GM18520 (cell line): ENCODE measurements around the gene TBC1D10A.

Experiments used
- ATAC-seq: cut with Tn5 transposase; IDR thresholded peaks from one replicate; pipeline ENCODE4 v1.9.1; 2021; ENCODE audit not compliant: unreplicated experiment

The TBC1D10A gene

DNA sequence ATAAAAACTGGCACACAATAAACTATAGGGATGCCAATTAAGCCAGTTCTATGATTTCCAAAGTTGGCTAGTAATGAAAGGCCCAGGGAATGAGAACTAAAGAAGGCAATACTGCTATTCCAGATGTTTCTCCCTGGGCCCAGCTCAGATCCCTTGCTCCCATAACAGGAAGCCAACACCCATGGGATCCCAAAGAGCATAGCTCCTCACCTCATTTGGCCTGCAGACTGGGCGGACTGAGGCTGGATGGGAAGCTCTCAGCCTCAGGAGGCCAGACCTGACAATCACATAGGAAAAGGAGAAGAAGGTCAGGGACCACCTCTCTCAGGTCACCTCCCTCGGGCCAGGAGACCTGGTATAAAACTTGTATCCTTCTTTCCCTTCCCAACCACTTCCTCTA lies 5.3 kb downstream of the TBC1D10A start:
- ATAC-seq = no peak

DNA sequence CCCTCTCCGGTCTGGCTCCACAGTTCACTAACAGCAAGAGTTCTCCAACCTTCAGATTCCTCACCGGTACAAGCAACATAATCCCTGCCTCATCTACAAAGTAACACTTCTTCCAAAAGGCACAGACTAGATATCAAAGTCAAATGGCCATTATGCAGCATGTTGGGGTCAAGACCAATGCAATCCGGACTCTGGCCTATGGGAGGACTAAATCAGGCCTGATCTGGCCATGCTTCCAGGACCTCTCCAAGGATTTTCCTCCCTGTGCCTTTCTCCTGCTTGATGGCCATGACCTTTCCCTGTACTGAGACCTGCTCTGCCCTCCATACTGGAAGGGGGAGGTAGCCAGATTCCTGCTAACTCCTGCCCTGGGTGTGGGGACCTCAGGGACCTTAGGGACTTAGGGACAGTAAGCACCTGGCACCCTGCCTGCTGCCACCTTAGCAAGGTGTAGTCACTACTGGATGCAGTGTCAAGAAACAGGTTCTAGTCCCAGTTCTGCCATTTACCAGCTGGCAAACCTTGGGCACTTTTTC lies 6.7 kb downstream of the TBC1D10A start:
- ATAC-seq = no peak

DNA sequence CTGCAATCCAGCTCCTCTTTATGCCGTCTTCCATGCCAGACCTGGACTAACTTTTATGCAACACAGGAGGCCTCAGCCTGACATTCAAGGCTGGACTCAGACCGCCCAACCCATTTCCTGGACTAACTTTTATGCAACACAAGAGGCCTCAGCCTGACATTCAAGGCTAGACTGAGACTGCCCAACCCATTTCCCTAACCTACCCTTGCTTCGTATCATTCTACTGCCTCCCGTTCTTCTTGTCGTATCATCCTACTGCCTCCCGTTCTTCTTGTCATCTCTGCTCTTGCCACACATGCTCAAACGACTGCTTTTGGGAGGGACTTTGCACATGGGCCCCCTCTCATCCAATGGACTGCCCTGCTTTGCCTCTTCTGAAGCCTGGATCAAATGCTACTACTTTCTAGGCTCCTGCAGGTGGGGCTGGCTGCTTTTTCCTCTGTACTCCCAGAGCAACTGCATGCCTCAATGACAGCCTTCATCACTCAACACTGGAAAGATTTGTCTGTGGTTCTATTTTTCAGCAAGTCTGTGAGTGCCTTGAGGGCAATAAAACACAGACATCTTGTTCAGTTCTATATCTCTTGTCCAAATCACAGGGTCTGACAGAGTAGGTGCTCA lies 7.8 kb downstream of the TBC1D10A start:
- ATAC-seq = no peak

DNA sequence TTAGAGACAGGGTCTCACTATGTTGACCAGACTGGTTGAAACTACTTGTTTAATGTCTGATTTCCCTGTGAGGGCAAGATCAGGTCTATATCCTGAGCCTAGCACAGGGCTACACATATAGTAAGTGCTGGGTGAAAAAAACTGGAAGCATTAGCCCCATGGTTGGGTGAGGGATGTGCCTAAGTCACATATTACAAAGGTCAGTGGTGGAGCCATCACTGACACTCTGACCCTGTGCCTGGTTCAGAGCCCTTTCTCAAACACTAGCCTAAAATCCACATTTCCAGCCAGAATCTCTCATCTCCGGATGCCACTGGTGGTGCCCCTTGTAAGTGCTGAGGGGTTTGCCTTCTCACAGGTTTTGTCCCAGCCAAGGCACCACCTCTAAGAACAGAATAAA lies 9.0 kb downstream of the TBC1D10A start:
- ATAC-seq = no peak

DNA sequence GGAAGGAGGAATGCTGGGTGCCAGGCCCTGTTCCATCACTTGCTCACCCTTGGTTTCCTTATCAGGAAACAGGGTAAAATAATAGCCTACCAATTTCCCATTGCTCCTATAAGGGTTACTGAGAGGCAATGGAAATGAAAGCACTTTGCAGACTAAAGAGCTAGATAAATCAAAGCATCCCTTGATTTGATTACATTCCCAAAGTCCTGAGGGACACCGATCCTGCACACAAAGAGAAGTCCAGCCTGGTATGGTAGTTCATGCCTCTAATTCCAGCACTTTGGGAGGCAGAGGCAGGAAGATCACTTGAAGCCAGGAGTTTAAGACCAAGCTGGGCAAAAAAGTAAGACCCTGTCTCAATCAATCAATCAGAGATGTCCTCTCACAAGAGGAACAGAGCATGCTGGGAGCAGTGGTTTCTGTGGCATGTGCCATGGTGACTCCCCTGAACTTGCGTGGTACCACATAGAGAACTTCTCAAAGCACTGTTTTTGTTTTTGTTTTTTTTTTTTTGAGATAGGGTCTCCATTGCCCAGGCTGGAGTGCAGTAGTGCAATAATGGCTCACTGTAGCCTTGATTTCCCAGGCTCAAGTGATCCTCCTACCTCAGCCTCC lies 10.7 kb downstream of the TBC1D10A start:
- ATAC-seq = no peak

DNA sequence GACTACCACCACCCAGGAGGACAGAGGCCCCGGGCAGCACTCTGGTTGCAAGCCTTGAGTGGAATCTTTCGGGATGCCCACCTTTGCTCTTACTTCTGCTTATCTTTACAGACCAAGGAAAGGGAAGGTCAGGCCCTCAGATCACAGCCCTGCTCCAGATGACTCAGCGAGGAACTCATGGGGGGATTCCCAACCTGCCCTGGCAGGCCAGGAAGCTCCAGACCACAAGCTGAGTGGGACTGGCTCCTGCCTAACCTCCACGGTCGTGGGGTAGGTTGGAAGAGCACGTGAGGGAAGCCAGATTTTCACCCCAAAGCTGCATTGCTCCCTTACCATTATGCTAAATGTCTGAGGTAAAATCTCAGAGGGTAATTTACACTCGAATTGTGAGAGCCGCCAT lies 11.8 kb downstream of the TBC1D10A start:
- ATAC-seq = no peak

DNA sequence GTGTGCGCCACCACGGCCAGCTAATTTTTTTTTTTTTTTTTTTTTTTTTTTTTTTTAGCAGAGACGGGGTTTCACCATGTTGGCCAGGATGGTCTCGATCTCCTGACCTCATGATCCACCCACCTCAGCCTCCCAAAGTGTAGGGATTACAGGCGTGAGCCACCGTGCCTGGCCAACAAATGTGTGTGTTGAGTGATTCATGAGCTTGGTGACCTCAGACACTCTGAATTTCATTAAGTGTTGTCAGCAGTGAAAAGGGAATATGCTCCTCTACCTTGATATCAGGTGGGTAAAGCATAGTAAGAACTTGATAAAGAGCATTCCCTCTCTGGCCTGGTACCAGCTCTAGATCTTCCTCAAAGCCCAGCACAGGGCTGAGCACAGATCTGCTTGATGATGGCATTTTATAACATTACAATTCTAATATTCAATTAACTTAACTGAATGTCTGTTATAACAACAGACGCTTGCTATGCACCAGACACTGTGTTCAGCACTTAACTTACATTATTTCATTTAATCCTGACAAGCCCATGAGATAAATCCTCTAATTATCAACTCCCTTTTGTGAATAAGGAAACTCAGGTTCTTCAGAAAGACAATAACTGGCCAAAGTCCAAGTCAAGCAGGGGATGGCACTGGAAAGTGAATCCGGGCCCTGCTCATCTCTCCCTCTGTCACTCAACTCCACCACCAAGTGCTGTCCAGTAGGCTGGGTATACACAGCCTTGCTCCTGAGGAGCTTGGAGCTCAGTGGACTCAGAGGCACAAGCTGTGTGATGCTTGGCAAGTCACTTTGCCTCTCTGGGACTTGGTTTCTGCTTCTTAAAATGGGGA lies 13.0 kb downstream of the TBC1D10A start:
- no peak for ATAC-seq

DNA sequence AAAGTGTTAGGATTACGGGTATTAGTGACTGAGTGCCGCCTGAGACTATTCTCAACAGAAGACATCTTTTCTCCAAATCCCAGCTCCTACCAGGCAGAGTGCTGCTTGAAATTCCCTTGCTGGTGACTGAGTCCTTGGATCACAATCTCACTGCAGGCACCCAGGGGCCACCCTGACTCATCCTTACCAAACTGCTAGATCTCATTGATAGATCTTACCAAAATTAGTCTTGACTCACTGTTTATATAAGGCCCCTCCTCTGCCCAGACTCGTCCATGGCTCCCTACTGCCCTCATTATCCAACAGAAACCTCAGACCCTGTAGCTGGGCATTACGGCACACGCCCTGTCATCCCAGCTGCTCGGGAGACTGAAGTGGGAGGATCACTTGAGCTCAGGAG lies 14.7 kb downstream of the TBC1D10A start:
- no peak for ATAC-seq

DNA sequence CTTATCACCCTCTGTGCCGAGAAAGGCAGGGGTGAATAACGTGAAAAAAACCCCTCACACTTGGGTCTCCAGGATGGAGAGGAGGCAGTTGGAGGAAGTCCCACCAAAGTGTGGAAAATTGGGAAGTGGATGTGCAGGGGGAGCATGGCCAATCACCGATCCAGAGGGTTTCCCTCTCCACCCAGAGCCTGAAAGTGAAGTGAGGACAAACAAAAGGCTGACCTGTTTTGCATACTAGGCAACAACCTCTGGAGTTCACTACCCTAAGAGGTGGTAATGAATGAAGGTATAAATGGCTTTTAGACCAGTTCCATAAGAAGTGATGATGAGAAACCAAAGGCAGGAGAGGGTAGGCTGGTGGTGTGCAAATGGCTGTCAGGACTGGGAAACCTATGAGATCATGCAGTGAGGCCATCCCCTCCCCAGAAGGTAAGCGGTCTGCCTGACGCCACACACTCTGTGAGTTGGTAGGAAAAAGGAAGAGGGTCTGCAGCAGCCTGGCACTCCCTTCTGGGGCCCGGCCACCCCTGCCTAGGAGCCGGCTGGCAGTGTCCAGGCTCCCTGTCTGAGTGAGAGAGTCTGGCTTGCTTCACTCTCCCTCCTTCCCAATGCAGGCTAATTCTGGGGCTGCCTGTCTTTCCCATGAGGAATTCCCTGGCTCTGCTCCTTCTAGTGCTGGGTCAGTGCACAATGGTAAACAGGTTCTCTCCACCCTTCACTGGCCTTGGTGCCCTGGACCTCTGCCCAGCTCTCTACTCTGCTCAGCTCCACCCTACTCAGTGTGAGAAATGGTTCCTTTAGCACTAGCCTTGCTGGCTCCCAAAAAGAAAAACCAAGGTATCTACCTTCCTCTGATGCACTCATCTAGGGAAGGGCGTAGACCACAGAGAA lies 15.6 kb downstream of the TBC1D10A start:
- ATAC-seq = no peak

DNA sequence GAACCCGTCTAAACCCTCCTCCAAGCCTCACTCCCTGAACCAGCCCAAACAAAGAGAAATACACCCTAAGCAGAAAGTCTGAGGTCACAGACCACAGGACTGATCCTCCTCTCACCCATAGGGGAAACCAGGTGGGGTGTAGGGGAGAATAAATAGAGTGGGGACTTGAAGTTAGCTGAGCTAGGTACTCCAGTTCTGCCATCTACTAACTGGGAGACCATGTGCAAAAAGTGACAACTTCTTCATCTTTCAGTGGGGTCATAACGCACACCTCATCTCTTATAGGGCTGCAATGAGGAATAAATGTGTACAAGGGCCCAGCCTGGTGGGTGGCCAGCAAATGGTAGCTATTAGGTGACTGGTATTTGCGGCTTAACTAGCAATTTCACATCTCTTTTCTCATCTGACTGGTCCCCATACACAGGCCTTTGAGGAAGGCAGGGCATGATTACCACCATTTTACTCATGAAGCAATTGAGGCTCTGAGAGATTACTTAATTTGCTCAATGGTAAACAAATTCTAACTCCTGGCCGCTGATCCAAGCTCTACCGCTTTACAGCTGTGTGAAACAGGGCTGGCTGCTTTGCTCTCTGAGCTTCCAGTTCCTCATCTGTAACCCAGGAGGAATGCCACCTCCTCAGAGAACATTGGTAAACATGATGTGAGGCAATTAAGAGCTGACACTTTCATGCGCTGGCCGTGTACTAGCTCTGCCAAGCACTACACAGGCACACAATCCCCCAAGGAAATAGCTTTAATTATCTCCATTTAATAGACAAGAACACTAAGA lies 16.6 kb downstream of the TBC1D10A start:
- ATAC-seq = no peak

DNA sequence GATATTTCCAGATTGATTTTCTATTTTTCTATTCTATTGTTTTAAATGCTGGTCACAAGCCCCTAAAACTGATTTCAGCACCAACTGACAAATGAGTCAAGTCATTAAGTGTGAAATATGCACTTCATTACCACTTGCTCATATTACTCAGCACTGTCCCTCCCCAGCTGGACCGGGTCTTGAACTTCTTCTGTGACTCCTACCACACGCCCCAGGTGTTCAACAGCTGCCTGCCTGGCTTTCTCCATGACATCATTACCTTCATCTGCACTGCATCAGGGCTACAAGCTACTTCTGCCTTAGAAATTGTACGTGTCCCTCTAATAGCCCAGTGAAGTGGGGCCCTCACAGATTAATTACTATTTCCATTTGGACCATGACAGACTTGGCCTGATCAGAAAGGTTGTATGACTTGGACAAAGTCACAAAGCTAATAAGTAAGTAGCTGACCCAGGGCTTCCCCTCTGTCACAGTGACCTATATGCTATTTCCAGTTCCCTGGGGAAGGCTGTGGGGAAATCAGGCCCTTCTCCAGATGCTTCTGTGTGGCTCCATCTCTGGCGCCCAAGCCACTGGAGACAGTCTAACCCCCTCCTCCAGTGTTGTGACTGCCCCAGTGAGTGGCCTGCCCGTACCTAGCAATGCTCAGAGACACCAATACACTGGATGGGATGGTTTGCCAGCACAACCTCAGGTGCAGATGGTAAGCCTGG lies 18.1 kb downstream of the TBC1D10A start:
- peak; percentile 26 for ATAC-seq

DNA sequence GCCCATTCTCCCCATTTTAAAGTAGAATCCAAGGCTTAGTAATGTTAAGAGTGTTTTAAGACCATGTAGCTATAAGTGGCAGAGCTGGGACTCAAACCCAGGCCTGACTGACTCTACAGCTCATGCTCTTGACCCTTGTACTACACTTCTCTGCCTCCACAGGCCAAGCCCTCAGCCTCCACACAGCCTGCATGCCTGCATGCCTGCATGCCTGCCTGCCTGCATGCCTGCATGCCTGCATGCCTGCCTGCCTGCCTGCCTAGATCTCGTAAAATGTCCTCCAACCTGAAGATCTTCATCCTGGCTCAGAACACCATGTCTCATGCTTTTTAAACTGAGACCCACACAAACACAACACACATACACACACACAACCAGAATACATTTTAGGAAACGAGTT lies 18.6 kb downstream of the TBC1D10A start:
- no peak for ATAC-seq

DNA sequence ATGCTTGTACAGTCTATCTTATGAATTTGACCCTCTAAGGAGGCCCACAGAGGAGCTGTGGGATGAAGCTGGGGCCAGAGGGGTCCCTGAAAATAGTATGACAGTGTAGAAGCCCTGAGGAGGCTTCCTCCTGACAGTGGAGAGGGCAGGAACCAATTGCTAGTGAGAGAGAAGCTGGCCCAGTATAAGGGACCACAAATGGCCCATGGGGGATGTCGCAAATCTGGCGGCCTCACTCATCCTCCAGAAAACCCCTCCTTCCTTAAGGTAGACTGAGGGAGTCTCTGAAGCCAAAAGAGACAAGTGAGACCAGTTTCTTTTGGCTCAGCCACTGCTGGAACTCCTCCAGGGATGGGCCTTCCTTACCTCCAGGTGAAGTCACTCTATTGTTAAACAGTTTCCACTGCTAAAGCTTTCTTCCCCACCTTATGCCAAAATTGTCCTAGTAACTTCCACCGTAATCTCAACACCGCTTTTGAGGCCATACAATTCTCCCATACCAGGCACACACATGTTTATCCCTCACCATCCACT lies 19.6 kb downstream of the TBC1D10A start:
- ATAC-seq = no peak

DNA sequence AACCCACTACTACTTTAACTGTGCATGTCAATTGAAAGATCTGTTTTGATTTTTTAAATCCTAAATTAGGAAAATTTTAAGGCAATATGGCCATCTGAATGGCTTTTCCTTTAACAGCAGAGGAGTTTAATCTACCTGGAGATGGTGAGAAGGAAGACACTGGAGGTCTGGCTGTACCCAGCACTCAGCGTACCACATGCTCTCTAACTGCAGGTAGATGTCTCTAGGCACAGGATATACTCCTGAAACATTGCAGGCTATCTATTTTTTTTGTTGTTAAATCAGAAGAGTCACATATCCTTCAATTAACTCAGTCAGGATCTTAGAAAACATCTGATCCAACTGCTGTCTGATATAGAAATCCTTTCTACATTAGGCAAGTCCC lies 20.1 kb downstream of the TBC1D10A start:
- no peak for ATAC-seq

DNA sequence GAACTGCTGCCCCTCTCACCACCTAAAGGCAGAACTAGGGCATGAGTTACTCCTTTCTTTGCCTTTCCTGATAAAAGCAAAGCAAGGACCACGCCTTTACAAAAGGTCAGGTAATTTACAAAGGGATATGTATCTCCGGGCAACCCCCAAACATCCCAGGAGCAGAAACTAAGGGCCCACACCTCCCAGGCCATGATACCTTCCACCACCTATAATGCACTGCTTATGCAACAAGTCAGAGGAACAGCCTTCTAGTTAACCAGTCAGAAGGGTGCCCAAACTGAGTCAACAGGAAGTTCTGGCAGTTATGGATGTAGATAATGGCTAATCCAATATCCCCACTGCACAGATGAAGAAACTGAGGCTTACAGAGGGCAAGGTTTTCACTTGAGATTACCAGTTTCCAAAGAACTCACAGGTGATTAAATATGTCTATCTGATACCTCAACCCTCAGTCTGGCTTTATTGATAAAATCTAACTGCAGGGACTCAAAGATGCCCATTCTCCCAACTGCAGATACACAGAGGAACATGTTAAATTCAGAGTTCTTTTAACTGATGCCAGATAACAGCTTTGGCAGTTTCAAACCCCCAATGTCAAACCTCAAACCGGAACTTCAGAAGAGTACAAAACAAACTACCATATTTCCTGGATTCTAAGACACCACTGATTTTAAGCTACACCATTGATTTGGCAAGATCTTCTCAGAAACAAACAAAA lies 20.7 kb downstream of the TBC1D10A start:
- no peak for ATAC-seq

DNA sequence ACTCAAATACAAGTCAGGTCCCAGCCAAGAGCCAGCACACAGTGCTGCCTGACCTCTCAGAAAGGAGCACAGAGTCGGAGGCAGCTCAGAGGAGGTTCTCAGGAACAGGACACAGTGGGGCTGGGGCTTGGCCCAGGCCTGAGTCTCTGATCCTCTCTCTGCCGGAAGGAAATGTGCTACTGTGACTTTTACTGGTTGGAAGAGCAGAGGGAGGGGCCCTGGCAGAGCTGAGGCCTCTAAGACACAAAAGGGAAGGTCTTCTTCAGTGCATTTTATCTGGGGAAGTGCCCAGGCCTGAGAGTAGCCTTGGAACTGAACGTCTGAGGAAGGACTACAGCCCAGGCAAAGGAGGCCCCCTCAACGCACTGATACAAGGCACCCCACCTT lies 21.2 kb downstream of the TBC1D10A start:
- ATAC-seq = no peak

DNA sequence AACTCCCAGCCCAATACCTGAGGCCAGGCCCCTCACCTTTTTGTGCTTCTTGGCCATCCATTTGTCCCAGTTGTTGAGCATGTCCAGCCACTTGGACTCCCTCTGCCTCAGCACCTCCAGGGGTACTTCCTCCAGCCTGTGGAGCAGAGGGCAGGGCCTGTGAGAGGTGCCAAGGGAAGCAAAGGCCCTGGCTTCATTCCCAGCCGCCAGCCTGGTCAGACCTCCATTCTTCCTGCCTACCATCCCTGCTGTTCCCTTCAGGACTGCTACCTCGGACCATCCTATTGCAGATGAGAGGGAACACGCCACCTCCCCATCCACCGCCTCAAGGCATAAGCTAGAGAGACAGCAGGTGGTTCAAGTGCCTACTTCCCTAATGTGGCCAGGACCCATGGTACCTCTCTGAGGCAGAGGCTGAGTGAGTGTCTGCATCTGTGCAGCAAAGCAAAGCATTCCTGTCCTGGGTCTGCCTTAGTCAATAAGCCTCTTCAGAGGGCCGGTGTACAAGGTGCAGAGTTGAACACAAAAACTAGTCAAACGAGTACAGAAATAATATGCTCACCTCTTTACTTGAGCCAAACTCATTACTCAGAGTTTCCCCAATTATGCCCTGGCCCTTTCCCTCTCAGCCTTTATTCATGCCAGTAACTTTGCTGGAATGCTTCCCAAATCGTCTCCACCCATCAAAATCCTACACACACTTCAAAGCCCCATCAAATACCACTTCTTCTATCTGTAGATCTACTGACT lies 22.1 kb downstream of the TBC1D10A start:
- no peak for ATAC-seq

DNA sequence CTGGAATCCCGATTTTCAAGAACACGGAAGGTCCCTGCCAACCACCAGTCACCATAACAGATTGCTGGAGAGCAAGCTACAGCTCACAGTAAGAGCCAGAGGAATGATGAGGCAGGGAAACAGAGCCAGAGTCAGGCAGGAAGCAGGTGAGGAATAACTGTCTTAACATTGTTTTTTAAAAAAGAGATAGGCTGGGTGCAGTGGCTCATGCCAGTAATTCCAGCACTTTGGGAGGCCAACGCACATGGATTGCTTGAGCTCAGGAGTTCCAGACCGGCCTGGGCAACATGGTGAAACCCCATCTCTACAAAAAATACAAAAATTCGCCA lies 24.0 kb downstream of the TBC1D10A start:
- ATAC-seq = no peak
